IPS-NIHi7 (cell line): Measurements from ENCODE around the gene ASB18.

Experiments
- DNase-seq: peaks from one replicate; pipeline ENCODE4 v3.0.0; 2012; ENCODE audit warnings: mixed read lengths; ENCODE audit errors: extremely low spot score

Gene ASB18

DNA sequence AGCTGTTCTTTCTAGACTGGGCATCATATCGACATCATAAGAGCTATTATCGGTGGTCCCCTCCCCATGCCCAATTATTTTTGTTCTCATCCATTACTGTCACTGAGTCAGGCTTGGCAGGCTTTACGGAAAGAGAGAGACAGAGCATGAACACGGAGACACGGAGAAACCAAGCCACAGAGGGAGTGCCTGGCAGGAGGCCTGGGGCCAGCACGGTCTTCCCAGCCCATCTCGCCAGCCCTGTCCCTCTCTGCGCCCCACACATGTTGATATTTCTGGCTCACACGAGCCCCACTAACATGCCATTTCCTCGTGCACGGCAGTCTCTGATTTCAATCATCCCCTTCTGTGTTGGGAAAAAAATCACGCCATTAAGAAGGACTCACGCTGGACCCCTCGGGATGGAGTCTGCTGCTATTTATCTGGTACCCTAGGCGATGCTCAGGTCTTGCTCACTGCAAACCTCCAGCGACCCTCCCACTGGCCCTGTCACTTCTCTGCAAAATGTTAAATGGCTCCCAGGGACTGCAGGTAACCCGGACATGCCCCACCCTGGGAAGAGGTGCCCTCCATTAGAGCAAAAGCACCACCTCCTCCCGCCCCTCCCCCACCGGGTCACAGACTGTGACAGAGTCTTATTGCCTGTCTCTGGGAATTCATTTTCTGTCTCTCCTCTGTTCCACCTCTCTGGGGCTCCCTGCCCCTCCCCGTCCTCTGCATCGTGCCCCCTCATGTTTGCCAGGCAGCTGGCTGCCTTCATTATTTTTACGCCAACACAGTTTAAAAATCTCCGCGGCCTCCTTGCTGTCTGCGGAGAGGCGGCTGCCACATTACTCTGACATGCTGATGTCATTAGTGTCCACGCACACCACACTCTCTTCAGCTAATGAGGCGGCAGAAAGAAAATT, 55.9 kb downstream of the ASB18 start:
- DNase-seq, result no peak

- no peak for DNase-seq
Observed at GRCh38 chr2:236207472-236207871, 56.7 kb downstream of the ASB18 start.

DNA sequence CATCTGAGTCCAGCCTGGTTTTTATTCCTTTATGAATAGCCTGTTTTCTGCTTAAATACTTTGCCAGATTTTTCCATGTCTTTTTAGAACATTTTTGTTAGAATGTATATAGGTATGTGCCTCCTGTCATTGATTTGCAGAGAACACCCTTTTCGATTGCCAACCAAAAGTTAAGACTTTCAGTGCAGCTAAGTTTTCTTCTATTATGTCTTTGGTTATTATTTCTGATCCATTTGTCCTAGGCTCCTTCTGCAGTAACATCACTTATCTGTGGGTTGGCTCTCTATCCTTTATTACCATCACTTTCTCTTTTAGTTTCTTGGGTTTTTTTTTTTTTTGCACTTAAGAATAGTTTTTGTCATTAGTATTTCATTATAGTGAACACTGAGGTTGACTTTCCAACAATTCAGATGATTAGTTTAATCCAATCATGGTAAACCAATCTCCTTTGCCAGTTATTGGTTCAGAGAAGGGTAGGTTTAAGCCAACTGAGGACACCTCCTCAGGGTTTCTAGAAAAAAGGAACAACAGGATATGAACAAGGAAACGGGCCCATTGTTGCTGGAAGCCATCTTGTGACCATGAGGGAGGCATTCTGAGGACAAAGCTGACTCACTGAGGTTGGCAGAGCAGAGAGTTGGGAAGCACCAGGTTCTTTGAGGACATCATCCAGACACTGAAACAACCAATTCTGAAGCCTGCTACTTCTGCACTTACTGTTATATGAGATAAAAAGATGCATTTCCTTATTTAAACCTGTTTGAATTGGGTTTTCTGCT, 58.1 kb downstream of the ASB18 start:
- DNase-seq, result no peak

DNA sequence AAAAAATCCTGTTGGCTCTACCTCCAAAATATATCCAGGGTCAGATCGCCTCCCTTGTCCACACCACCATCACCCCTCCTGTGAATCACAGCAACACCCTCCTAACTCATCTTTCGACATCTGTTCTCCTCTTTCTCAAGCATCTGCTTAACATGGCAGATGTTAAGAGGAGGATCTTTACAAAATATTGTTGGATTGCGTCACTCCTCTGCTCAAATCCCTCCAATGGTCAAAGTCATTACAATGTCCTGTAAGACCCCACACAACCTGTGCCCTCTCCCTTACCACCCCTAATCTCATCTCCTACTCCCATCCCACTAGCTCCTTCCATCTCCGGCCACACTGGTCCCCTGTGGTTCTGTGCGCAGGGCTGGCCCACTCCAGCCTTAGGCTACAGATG, 59.3 kb downstream of the ASB18 start:
- DNase-seq, result no peak

DNA sequence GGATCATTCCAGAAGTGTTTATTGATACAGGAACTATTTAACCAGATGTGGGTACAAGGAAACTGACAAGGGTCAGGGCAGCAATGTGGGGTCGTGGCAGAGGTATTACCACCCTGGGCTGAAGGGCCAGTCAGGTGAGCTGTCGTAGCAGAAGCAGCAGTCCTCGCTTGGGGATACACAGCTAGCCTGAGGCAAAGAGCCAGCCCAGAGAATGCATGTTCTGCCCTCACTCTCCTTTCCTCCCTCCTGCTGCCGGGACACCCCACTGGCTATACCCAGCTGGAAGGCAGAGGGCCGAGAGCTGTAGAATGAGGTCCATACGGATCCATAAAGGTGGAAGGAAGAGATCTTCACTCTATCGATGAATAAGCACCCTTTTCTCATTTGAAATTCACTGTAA, 63.8 kb downstream of the ASB18 start:
- no peak for DNase-seq

- DNase-seq, result no peak
Observed at GRCh38 chr2:236196366-236196765, 67.8 kb downstream of the ASB18 start.

DNA sequence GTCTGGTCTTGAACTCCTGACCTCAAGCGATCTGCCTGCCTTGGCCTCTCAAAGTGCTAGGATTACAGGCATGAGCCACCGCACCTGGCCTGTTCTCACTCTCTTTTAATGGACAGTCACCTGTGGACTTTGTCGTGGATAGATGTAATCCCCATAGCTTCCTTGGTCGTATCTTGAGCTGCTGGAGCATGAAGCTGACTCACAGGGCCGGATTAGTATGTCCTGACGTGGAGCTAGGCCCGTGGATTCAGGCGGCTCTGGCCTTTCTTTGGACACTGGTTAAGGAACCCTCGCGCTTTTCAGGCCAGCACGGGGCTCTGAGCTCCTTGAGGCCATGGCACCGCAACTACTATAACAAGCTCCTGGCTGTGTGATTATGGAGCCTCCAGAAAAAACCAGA, 68.5 kb downstream of the ASB18 start:
- DNase-seq, result no peak

DNA sequence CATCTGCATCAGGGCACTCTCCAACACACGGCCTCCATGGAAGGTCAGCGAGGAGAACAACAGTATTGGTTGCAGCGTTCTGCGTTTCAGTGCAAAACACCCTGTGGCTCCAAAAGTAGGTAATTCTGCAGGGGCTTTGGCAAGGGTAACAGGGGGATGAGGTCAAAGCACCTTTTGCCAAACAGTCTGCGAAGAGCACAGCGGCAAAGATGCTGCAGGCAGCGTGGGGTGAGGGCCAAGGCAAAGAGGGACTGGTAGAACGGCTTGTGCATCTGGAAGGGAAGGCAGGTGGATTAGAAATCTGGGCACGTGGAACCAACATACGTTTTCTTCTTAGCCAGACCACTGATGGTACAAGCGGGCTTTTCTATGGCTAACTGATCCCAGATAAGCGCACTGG, 69.4 kb downstream of the ASB18 start:
- DNase-seq, result no peak

DNA sequence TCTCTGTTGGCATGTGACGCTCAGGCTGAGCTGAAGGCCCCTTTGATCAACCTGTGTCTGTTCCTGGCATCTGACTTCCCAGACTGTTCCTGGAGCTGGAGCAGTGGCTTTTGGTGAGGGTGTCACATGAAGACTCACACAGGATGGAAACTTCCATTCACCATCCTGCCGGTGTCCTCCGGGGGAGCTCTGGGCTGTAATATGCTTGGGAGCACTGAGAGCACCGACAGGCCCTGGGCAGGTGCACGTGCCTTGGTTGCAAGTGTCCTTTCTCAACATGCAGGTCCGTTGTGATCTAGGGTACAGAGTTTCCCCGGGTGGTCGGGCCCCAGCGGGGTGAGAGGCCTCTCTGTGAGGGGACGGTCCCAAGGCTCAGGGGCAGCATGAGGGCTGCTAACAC, 71.2 kb downstream of the ASB18 start:
- DNase-seq, result no peak

GRCh38 chr2:236190674-236191073, 73.5 kb downstream of the ASB18 start:
- no peak for DNase-seq

- no peak for DNase-seq
Observed at GRCh38 chr2:236184701-236185100, 79.5 kb downstream of the ASB18 start.

- DNase-seq, result peak; percentile 84
Observed at GRCh38 chr2:236180831-236181453, 83.3 kb downstream of the ASB18 start.

DNA sequence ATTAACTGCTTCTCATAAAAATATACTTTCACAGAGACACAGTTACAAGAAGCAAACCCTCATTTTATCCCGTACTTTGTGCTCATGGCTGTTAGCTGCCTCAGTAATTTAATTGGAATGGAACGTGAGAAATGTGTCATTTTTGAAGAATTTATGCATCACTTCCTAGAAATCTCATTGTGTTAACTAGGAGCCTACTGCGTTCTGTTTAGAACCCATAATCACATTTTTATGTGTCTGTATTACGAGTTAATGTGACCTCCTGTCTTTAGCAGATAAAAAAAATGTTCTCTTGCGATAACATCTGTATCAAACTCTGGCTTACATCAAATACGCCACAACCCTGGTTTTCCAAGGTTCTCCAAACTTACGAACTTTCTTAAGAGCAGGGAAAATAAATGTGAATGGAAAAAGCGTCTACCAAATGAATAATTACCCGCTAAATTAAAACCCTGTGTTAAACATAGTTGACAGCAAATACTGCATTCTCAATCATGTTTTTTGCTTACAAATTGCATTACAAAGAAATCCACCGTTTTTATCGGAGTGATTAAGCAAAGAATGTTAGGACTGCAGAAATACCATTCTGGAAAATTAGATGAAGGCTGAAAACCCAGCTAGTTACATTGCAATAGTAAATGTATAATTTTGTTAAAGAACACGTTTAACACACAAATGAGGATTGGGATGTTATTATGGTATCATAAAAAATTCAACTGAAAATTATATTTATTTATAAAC, 84.0 kb downstream of the ASB18 start:
- DNase-seq, result no peak

DNA sequence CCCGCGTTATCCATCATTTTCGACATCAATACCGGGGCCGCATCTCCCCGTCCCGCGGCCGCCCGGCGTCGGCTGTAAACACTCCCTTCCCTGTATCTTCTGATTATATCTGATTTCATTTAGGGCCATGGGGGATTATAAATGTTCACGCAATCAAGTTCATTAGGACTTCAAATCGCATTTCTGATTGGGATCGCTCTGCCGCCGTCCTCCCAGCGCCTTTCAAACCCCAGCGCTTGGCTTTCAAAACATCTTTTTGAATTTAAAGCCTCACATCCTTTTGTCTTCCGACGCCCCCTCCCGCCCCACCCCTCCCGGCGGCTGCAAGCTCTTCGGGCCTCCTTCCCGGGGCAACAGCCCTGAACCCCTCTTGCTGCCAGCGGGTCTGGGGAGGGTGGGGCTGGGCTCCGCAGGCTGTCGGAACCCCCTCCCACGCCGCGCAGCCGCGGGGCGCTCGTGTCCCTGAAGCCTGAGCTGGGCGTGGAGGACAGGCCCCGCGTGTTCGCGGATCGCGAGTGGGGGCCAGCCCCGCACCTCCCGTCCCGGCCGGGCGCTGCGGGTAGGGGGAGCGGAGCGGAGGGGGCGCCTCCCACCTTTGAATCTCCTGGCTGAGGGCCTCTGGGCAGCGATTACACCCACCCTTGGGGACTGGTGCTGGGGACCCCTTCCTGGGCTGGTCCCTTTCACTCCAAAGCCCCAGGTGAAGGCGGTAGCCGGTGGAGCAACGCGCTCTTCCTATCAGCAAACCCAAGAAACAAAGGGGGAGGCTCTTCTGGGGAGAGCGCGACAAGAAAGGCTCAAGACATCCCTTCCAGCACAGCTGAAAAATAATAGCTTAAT, 84.8 kb downstream of the ASB18 start:
- no peak for DNase-seq

DNA sequence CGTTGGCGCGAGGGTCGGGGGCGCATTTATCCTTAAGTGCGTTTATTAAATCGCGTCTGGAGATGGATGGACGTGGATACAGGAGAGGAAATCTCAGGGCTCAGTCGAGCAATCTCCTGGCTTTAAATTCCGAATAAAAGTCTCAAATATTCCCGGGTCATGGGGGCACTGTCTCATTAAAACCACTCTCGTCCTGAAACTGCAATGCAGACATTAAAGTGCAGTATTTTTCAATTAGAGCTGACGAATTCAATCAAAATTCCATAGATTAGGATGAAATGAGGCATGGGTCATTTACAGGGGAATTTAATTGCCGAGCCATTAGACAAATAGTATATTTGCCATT, 85.3 kb downstream of the ASB18 start:
- DNase-seq, result no peak

GRCh38 chr2:236177967-236178889, 86.0 kb downstream of the ASB18 start:
- DNase-seq, result peak; percentile 81

DNA sequence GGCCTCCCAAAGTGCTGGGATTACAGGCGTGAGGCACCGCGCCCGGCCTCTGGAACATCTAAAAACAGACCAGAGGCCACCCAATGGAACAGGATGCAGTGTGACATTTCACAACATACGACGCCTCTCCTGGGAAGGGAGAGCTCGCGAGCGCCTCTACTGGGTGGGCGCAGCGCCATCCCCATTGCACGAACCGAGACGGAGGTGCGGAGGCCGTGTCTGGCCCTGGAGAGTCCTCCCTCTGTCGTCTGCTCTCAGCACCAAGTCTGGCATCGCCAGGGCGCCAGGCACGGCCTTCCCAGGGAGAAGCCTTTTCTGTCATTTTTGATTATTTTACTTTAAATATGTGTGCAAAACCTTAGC, 86.6 kb downstream of the ASB18 start:
- peak; percentile 80 for DNase-seq

DNA sequence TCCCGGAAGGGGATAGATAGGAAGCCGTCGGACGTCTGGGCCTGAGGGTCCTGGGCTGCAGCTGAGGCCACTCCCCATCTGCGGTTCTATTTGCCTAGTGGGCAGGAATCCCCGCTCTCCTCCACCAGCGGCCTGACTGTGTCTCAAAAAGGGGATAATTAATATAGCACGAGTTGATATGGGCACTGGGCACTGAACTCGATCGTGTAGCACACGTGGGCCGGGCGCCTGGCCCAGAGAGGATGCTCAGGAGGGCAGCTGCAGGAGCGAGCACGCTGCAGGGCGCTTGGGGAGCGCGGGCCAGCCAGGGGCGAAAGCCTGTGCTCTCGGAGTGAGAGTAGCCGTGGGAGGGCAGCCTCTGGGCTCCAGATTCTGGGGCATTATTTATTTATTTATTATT, 87.3 kb downstream of the ASB18 start:
- DNase-seq, result no peak

- no peak for DNase-seq
Observed at GRCh38 chr2:236176417-236176816, 87.8 kb downstream of the ASB18 start.

GRCh38 chr2:236175548-236176150, 88.6 kb downstream of the ASB18 start:
- DNase-seq, result no peak
